WERI-Rb-1 (cell line): Measurements from ENCODE around the gene TRAM2.

Experiments
- DNase-seq: peaks from one replicate; pipeline ENCODE4 v3.0.0-alpha.2; 2020
- H3K27ac ChIP-seq: fragments of 250-450 bp; sonication (Bioruptor Pico); 2 replicates; pipeline ENCODE4 v1.5.1; 2020; ENCODE audit warnings: mild to moderate bottlenecking, moderate library complexity
- H3K27me3 ChIP-seq: fragments of 250-450 bp; sonication (Bioruptor Pico); 2 replicates; pipeline ENCODE4 v1.5.1; 2021; ENCODE audit warnings: mild to moderate bottlenecking, low read depth, moderate library complexity; ENCODE audit not compliant: insufficient read depth, severe bottlenecking
- H3K36me3 ChIP-seq: fragments of 250-450 bp; sonication (Bioruptor Pico); 2 replicates; pipeline ENCODE4 v1.5.1; 2020; ENCODE audit warnings: mild to moderate bottlenecking, moderate library complexity
- H3K4me3 ChIP-seq: 2 replicates; pipeline ENCODE4 v1.5.1; 2011; ENCODE audit warnings: low read depth, mild to moderate bottlenecking, control low read depth, low read length
- H3K9me3 ChIP-seq: fragments of 250-450 bp; sonication (Bioruptor Pico); 2 replicates; pipeline ENCODE4 v1.5.1; 2021; ENCODE audit warnings: mild to moderate bottlenecking, moderate library complexity; ENCODE audit not compliant: severe bottlenecking
- CTCF ChIP-seq: IDR thresholded peaks from 2 replicates; pipeline ENCODE4 v1.5.1; 2011; ENCODE audit warnings: low read depth, mild to moderate bottlenecking, control low read depth, inconsistent platforms, low read length

Gene TRAM2

GRCh38 chr6:52617087-52617486 lies 40.2 kb upstream of the TRAM2 start:
- TF ChIP-seq CTCF, result no peak
- DNase-seq, result no peak
- no peaks in the 10 kb centered on the region for H3K9me3 ChIP-seq
- H3K27me3 ChIP-seq, result no peaks in the 10 kb centered on the region
- H3K36me3 ChIP-seq, result no peaks in the 10 kb centered on the region
- H3K27ac ChIP-seq, result no peak overlapping the region
- no peak overlapping the region for H3K4me3 ChIP-seq

GRCh38 chr6:52616059-52616690 lies 39.3 kb upstream of the TRAM2 start:
- no peak for DNase-seq
- no peak for TF ChIP-seq CTCF
- Histone ChIP-seq H3K36me3 (no peaks in the 10 kb centered on the region), H3K27ac (no peak overlapping the region), H3K4me3 (no peak overlapping the region), H3K9me3 (no peaks in the 10 kb centered on the region), H3K27me3 (no peaks in the 10 kb centered on the region)

GRCh38 chr6:52612336-52613054 lies 35.6 kb upstream of the TRAM2 start:
- Histone ChIP-seq H3K4me3 (no peak overlapping the region), H3K27ac (peak overlapping the region; percentile 61), H3K36me3 (no peaks in the 10 kb centered on the region), H3K27me3 (no peaks in the 10 kb centered on the region), H3K9me3 (peaks cover 12% of the 10 kb centered on the region)
- no peak for TF ChIP-seq CTCF
- DNase-seq, result no peak

- no peak for DNase-seq
- peaks cover 12% of the 10 kb centered on the region for H3K9me3 ChIP-seq
- no peak for TF ChIP-seq CTCF
- H3K4me3 ChIP-seq, result no peak overlapping the region
- no peaks in the 10 kb centered on the region for H3K27me3 ChIP-seq
- peak overlapping the region; percentile 2; the same call in 1 of the 2 replicates for H3K27ac ChIP-seq
- H3K36me3 ChIP-seq, result no peaks in the 10 kb centered on the region
Observed at GRCh38 chr6:52611833-52612232, 35.0 kb upstream of the TRAM2 start.

- Histone ChIP-seq H3K36me3 (no peaks in the 10 kb centered on the region), H3K9me3 (peaks cover 12% of the 10 kb centered on the region), H3K27ac (no peak overlapping the region), H3K27me3 (no peaks in the 10 kb centered on the region), H3K4me3 (no peak overlapping the region)
- DNase-seq, result no peak
- no peak for TF ChIP-seq CTCF
Observed at GRCh38 chr6:52610745-52611355, 34.0 kb upstream of the TRAM2 start.
